IgD-negative memory B cell (primary cell): Measurements from ENCODE around the gene CRKL. TPM values are rescaled to one million over a fixed set of nuclear protein-coding genes. Genes with fewer than 3 reads are reported as not detected.
A peak's percentile ranks its signal among the peaks of the same experiment; 100 is the strongest.
"Not testable (repeated sequence)": the region's sequence is repeated elsewhere in the genome, so short reads cannot be mapped to it uniquely, and the experiment has no call there.

Source experiments
- H3K27ac Mint-ChIP-seq, 3 donors: one replicate each; pipeline ENCODE4 v1.8.0; 2020 to 2022; ENCODE audit warnings: mild to moderate bottlenecking in 3 of 3, mixed read lengths in 3 of 3, moderate library complexity in 1 of 3
- H3K27me3 Mint-ChIP-seq: one replicate; pipeline ENCODE4 v1.8.0; 2021; ENCODE audit warnings: mixed read lengths
- H3K36me3 Mint-ChIP-seq: one replicate; pipeline ENCODE4 v1.8.0; 2020; ENCODE audit warnings: mild to moderate bottlenecking, mixed read lengths
- H3K4me1 Mint-ChIP-seq, 3 donors: one replicate each; pipeline ENCODE4 v1.8.0; 2020 to 2022; ENCODE audit warnings: mixed read lengths in 3 of 3, mild to moderate bottlenecking in 1 of 3
- H3K4me3 Mint-ChIP-seq, 4 donors: one replicate each; pipeline ENCODE4 v1.8.0; 2020 to 2022; ENCODE audit warnings: mild to moderate bottlenecking in 4 of 4, mixed read lengths in 4 of 4, moderate library complexity in 3 of 4
- H3K9me3 Mint-ChIP-seq, 3 donors: one replicate each; pipeline ENCODE4 v1.8.0; 2020 to 2021; ENCODE audit warnings: mixed read lengths in 3 of 3, mild to moderate bottlenecking in 1 of 3
- polyA plus RNA-seq: library from polyadenylated mRNA; unstranded; fragments of 300-500 nt; fragmentation: Illumina TruSeq; gene quantifications from one replicate; pipeline ENCODE4 v1.2.3, GENCODE V29; 2021

Gene CRKL
- polyA plus RNA-seq, 1 donor from 2014 or later, result 47.2 TPM

DNA sequence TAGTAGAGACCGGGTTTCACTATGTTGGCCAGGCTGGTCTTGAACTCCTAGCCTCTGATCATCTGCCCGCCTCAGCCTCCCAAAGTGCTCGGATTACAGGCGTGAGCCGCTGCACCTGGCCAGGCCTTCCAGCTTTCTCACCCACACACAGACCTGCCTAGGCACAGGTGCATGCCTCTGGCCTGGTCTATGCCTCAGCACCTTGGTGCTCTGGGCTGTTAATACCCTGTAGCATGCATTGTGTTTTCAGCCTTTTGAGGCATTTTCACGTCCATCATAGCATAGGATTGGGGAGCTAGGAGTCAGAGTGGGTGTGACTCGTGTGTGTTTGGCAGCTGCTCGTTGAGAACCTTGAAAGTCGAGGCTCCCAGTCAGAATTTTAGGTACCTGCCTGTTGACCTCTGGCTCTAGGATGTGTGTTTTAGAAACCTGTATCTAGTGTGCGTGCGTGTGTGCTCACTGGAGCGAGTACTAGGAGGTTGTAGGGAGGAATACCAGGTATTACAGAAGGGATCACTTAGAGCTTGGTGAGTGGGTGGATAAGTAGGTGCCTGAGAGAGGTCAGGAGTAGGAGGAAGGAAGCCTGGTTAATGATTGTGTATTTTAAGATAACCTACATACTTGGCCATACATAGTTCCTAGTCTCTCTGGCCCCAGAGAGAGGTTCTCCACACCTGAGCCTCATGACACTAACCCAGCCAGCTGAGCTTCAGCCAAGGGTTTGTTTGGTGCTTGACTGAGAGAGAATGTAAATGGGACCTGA lies 20.0 kb downstream of the CRKL start:
- H3K36me3 Mint-ChIP-seq, result peaks cover 6% of the 10 kb centered on the region
- peak overlapping the region in 1 of 3 donors; percentile 31 for H3K27ac Mint-ChIP-seq
- peak overlapping the region in 3 of 4 donors; percentile 25 to 68 (median 65) for H3K4me3 Mint-ChIP-seq
- H3K4me1 Mint-ChIP-seq, result peaks cover 41 to 56% (median 50%) of the 10 kb centered on the region in 3 donors
- no peaks in the 10 kb centered on the region for H3K27me3 Mint-ChIP-seq
- H3K9me3 Mint-ChIP-seq, result no peaks in the 10 kb centered on the region

DNA sequence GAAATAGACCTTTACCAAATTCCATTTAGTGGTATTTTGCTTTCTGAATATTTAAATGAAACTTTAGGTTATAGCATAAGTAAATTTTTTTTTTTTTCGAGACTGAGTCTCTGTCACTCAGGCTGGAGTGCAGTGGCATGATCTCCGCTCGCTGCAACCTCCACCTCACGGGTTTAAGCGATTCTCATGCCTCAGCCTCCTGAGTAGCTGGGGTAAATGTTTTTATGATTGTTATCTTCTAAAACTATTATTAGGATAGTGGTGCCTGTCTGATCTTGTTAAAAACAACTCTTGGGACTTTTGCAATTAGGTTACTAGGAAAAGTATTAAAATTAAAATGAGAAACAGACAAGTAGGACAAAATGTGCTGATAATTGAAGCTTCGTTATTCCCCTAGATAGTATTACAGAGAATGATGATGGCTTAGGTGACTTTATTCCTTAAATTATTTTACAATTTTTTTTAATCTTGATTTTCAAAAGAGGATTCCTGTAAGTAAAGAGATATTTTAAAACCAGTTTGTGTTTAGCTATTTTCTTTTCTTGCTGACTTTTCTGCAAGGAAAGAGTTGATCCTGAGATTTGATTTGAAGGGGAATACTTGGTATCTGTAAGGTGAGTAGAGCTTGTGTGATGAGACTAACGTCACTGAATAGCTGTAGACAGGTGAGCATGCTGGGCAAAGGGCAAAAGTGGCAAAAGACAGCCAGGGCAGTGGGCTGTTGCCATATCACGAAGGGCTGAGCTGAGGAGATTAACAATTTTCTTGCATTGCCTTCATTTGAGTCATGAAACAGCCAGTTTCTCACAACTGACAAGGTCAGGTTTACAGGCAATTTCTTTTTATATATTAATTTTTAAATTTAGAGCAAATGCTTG lies 20.8 kb downstream of the CRKL start:
- H3K36me3 Mint-ChIP-seq, result peaks cover 8% of the 10 kb centered on the region
- H3K27ac Mint-ChIP-seq, result peak overlapping the region in 1 of 3 donors; percentile 41
- H3K4me1 Mint-ChIP-seq, result peaks cover 42 to 58% (median 52%) of the 10 kb centered on the region in 3 donors
- peak overlapping the region in 1 of 4 donors; percentile 7 for H3K4me3 Mint-ChIP-seq
- H3K9me3 Mint-ChIP-seq, result no peaks in the 10 kb centered on the region
- H3K27me3 Mint-ChIP-seq, result no peaks in the 10 kb centered on the region

DNA sequence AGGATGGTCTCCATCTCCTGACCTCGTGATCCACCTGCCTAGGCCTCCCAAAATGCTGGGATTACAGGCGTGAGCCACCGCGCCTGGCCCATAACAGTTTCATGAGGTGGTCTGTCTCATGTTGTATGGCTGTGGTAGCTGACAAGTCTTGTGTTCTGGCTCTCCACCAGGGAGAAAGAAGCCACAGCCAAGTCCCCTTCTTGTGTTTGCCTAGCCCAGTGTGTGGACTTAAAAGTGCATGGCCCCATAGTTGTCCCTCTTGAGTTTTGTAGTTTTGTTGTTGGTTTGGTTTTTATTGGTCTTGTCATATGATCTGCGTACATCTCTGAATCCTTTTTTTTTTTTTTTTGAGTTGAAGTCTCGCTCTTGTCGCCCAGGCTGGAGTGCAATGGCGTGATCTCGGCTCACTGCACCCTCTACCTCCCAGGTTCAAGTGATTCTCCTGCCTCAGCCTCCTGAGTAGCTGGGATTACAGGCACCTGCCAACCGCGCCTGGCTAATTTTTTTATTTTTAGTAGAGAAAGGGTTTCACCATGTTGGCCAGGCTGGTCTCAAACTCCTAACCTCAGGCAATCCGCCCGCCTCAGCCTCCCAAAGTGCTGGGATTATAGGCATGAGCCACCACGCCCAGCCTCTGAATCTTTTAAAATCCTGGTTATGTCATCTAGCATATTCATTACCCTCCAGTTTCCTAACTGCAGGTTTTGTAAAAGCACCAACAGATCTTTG lies 22.4 kb downstream of the CRKL start:
- not testable (repeated sequence) for H3K27ac Mint-ChIP-seq, H3K9me3 Mint-ChIP-seq, H3K36me3 Mint-ChIP-seq, H3K27me3 Mint-ChIP-seq
- peak overlapping the region in 2 of 4 donors; percentile 17 to 28 for H3K4me3 Mint-ChIP-seq
- H3K4me1 Mint-ChIP-seq, result peaks cover 47 to 64% (median 48%) of the 10 kb centered on the region in 3 donors

DNA sequence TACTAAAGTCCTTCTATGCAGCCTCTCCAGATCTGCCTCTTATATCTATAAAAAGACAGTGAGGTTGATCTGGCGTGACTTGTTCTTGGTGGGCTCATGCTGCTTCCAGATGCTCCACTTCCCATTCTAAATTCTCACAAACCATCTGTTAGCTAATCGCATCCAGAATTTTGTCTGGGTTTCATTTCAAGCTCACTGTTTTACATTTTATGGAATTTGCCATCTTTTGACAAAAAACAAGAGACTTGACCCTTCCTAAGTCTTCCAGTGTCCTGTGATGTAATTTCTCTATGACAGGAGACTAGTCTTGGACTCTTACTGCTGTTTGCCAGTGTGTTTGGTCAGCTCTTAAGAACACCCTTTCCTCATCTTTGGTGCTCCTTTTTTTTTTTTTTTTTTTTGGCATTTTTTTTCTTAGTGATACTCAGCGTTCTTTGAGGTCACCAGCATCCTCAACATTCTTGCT lies 23.0 kb downstream of the CRKL start:
- peaks cover 47 to 66% (median 49%) of the 10 kb centered on the region in 3 donors for H3K4me1 Mint-ChIP-seq
- no peak overlapping the region for H3K4me3 Mint-ChIP-seq
- H3K36me3 Mint-ChIP-seq, result peaks cover 8% of the 10 kb centered on the region
- H3K27me3 Mint-ChIP-seq, result no peaks in the 10 kb centered on the region
- H3K27ac Mint-ChIP-seq, result peak overlapping the region in 1 of 3 donors; percentile 51
- H3K9me3 Mint-ChIP-seq, result no peaks in the 10 kb centered on the region

- peak overlapping the region in 1 of 3 donors; percentile 35 for H3K27ac Mint-ChIP-seq
- peaks cover 8% of the 10 kb centered on the region for H3K36me3 Mint-ChIP-seq
- peaks cover 51 to 71% (median 57%) of the 10 kb centered on the region in 3 donors for H3K4me1 Mint-ChIP-seq
- H3K27me3 Mint-ChIP-seq, result no peaks in the 10 kb centered on the region
- H3K4me3 Mint-ChIP-seq, result peak overlapping the region in 1 of 4 donors; percentile 25
- H3K9me3 Mint-ChIP-seq, result no peaks in the 10 kb centered on the region
These were observed 23.7 kb downstream of the CRKL start for GRCh38 chr22:20940904-20941385.

DNA sequence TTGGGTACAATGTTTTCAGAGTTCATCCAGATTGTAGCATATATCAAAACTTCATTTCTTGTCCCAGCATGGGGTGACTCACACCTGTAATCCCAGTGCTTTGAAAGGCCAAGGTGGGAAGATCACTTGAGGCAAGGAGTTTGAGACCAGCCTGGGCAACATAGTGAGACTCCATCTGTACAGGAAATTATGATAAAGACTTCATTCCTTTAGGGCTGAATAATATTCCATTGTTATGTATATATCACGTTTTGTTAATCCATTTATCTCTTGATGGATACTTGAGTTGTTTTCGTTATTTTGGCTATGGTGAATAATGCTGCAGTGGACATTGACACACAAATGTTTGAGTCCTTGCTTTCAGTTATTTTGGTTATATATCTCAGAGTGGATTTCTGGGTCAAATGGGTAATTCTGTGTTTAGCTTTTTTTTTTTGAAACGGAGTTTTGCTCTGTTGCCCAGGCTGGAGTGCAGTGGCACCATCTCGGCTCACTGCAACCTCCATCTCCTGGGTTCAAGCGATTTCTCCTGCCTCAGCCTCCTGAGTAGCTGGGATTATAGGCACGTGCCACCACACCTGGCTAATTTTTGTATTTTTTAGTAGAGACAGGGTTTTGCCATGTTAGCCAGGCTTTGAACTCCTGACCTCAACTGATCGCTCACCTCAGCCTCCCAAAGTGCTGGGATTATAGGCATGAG lies 25.1 kb downstream of the CRKL start:
- H3K4me3 Mint-ChIP-seq, H3K36me3 Mint-ChIP-seq, H3K9me3 Mint-ChIP-seq, H3K27me3 Mint-ChIP-seq: not testable (repeated sequence)
- Mint-ChIP-seq H3K27ac (peak overlapping the region in 1 of 3 donors; percentile 28), H3K4me1 (peaks cover 50 to 64% (median 60%) of the 10 kb centered on the region in 3 donors)

DNA sequence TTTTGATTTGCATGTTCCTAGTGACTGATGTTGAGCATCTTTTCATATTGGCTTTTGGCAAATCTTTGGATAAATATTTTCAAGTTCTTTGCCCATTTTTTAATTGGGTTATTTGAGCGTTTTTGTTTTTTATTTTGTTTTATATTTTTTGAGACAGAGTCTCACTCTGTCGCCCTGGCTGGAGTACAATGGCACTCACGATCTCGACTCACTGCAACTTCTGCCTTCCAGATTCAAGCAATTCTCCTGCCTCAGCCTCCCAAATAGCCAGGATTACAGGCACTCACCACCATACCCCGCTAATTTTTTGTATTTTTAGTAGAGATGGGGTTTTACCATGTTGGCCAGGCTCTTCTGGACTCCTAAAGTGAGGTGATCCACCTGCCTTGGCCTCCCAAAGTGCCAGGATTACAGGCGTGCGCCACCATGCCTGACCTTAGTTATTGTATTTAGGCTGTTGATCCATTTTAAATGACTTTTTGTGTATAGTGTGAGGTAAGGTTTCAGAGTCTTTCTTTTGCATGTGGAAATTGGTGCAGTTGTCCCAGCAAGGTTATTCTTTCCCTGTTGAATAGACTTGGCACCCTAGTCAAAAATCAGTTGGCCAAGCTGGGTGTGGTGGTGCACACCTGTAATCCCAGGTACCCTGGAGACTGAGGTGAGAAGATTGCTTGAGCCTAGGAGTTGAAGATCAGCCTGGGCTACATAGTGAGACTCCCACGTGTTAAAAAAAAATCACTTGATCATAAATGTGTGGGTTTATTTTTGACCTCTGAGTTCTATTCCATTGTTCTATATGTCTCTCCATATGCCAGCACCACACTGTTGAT lies 26.1 kb downstream of the CRKL start:
- no peak overlapping the region for H3K27ac Mint-ChIP-seq
- H3K4me1 Mint-ChIP-seq, result peaks cover 41 to 62% (median 59%) of the 10 kb centered on the region in 3 donors
- peak overlapping the region in 1 of 4 donors; percentile 46 for H3K4me3 Mint-ChIP-seq
- H3K27me3 Mint-ChIP-seq, result no peaks in the 10 kb centered on the region
- H3K9me3 Mint-ChIP-seq, result no peaks in the 10 kb centered on the region
- H3K36me3 Mint-ChIP-seq, result peaks cover 10% of the 10 kb centered on the region

GRCh38 chr22:20944042-20944441 lies 26.8 kb downstream of the CRKL start:
- Mint-ChIP-seq H3K27me3 (no peaks in the 10 kb centered on the region), H3K36me3 (peaks cover 10% of the 10 kb centered on the region), H3K9me3 (no peaks in the 10 kb centered on the region), H3K27ac (no peak overlapping the region), H3K4me1 (peaks cover 41 to 58% (median 53%) of the 10 kb centered on the region in 3 donors), H3K4me3 (no peak overlapping the region)

DNA sequence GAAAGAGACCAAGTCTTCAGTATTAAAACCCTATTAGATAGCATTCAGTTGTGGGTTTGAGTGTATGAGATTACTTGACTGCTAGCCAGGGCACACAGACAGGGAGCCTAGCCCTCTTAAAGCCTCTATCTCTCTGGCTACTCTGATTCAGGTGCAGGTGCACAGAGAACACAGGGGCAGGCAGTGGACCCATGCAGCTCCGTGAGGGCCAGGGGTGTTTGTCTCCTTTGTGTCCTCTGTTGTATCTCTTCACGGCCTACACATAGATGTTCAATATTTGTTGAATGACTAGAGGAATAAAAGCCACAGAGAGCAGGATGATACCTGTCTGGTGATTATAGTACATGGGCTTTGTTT lies 28.3 kb downstream of the CRKL start:
- H3K27ac Mint-ChIP-seq, result peak overlapping the region in 1 of 3 donors; percentile 73

GRCh38 chr22:20946080-20946986 lies 29.1 kb downstream of the CRKL start:
- no peaks in the 10 kb centered on the region for H3K27me3 Mint-ChIP-seq
- no peak overlapping the region for H3K4me3 Mint-ChIP-seq
- peaks cover 26 to 40% (median 38%) of the 10 kb centered on the region in 3 donors for H3K4me1 Mint-ChIP-seq
- no peaks in the 10 kb centered on the region for H3K9me3 Mint-ChIP-seq
- H3K36me3 Mint-ChIP-seq, result peaks cover 6% of the 10 kb centered on the region
- no peak overlapping the region for H3K27ac Mint-ChIP-seq

More for the DNA sequence above, 28.3 kb downstream of the CRKL start:
- Mint-ChIP-seq H3K36me3 (peaks cover 8% of the 10 kb centered on the region), H3K4me3 (no peak overlapping the region), H3K27me3 (no peaks in the 10 kb centered on the region), H3K4me1 (peaks cover 30 to 47% (median 45%) of the 10 kb centered on the region in 3 donors), H3K9me3 (no peaks in the 10 kb centered on the region)

- H3K4me3 Mint-ChIP-seq, result no peak overlapping the region
These were observed 29.8 kb downstream of the CRKL start for GRCh38 chr22:20946991-20947390.

GRCh38 chr22:20948450-20948849 lies 31.2 kb downstream of the CRKL start:
- no peak overlapping the region for H3K4me3 Mint-ChIP-seq
- no peaks in the 10 kb centered on the region for H3K27me3 Mint-ChIP-seq
- no peaks in the 10 kb centered on the region for H3K9me3 Mint-ChIP-seq
- peaks cover 3% of the 10 kb centered on the region for H3K36me3 Mint-ChIP-seq
- peaks cover 17 to 28% (median 22%) of the 10 kb centered on the region in 3 donors for H3K4me1 Mint-ChIP-seq
- H3K27ac Mint-ChIP-seq, result no peak overlapping the region

More at GRCh38 chr22:20946991-20947390, 29.8 kb downstream of the CRKL start:
- no peaks in the 10 kb centered on the region for H3K27me3 Mint-ChIP-seq
- peaks cover 6% of the 10 kb centered on the region for H3K36me3 Mint-ChIP-seq
- H3K27ac Mint-ChIP-seq, result peak overlapping the region in 1 of 3 donors; percentile 46
- no peaks in the 10 kb centered on the region for H3K9me3 Mint-ChIP-seq
- H3K4me1 Mint-ChIP-seq, result peaks cover 20 to 37% (median 33%) of the 10 kb centered on the region in 3 donors
